HepG2 (cell line): ENCODE results near the gene CREB1.

Experiments
- AHR ChIP-seq: IDR thresholded peaks from 2 replicates; pipeline ENCODE4 v1.6.1; 2018; ENCODE audit warnings: missing genetic modification reagents, missing compliant biosample characterization
- FOSL1 ChIP-seq: sonication (generic); formaldehyde crosslinking; IDR thresholded peaks from 2 replicates; pipeline ENCODE4 v1.9.0; 2021; ENCODE audit warnings: missing genetic modification reagents, borderline replicate concordance
- ZNF737 ChIP-seq: sonication (generic); formaldehyde crosslinking; IDR thresholded peaks from 2 replicates; pipeline ENCODE4 v1.5.0; 2020; ENCODE audit warnings: missing genetic modification reagents, mild to moderate bottlenecking, borderline replicate concordance
- TF ChIP-seq, protein P1 (sequence below): sonication (generic); formaldehyde crosslinking; IDR thresholded peaks from 2 replicates; pipeline ENCODE4 v1.5.0; 2020; ENCODE audit warnings: mild to moderate bottlenecking, missing genetic modification reagents, moderate library complexity

DNA sequence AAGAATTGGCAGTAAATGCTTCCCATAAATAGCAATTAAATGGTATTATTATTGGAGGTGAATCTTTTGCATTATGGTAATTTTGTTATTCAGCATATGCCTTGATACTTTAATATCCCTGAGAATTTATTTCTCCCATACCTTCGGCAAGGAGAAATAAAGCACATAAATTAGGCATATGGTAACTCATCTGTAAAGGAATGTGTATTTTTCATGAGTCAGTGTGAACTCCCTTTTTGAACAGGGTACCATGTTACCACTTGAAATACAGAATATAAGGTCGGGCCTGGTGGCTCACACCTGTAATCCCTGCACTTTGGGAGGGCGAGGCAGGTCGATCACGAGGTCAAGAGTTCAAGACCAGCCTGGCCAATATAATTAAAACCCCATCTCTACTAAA lies 77.1 kb downstream of the CREB1 start:
- TF ChIP-seq AHR (CRISPR knock-in tag): no peak
- TF ChIP-seq, protein P1, sequence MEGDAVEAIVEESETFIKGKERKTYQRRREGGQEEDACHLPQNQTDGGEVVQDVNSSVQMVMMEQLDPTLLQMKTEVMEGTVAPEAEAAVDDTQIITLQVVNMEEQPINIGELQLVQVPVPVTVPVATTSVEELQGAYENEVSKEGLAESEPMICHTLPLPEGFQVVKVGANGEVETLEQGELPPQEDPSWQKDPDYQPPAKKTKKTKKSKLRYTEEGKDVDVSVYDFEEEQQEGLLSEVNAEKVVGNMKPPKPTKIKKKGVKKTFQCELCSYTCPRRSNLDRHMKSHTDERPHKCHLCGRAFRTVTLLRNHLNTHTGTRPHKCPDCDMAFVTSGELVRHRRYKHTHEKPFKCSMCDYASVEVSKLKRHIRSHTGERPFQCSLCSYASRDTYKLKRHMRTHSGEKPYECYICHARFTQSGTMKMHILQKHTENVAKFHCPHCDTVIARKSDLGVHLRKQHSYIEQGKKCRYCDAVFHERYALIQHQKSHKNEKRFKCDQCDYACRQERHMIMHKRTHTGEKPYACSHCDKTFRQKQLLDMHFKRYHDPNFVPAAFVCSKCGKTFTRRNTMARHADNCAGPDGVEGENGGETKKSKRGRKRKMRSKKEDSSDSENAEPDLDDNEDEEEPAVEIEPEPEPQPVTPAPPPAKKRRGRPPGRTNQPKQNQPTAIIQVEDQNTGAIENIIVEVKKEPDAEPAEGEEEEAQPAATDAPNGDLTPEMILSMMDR (CRISPR knock-in tag): no peak
- no peak for TF ChIP-seq FOSL1 (CRISPR knock-in tag)
- no peak for TF ChIP-seq ZNF737 (CRISPR knock-in tag)
